NCI-H2196 (cell line): ENCODE results near the gene DUOX1.

Source experiments
- DNase-seq: peaks from one replicate; lab custom pipeline; 2025; ENCODE audit not compliant: unreplicated experiment; lab: John Stamatoyannopoulos, UW

DUOX1 gene

GRCh38 chr15:45105586-45105985, 24.2 kb upstream of the DUOX1 start:
- DNase-seq: no peak

GRCh38 chr15:45106002-45106790, 23.6 kb upstream of the DUOX1 start:
- no peak for DNase-seq

- DNase-seq: no peak
Observed at GRCh38 chr15:45107941-45108630, 21.7 kb upstream of the DUOX1 start.

GRCh38 chr15:45110256-45110820, 19.5 kb upstream of the DUOX1 start:
- DNase-seq: no peak

- no peak for DNase-seq
Observed at GRCh38 chr15:45111390-45112142, 18.2 kb upstream of the DUOX1 start.

GRCh38 chr15:45112143-45112590, 17.6 kb upstream of the DUOX1 start:
- DNase-seq: no peak

GRCh38 chr15:45112591-45113379, 17.0 kb upstream of the DUOX1 start:
- DNase-seq: no peak

- DNase-seq: no peak
Observed at GRCh38 chr15:45113380-45113990, 16.3 kb upstream of the DUOX1 start.

- DNase-seq: no peak
Observed at GRCh38 chr15:45114076-45114750, 15.6 kb upstream of the DUOX1 start, which contains the start of the genes DUOX2 and DUOXA2. TSS of gene DUOX2 (minus strand) at chr15:45114172. CDS start at chr15:45113411, 761 bp downstream. TSS of gene DUOXA2 (plus strand) at chr15:45114326. CDS start at chr15:45114606, 280 bp downstream.

GRCh38 chr15:45114751-45115085, 15.1 kb upstream of the DUOX1 start:
- no peak for DNase-seq

GRCh38 chr15:45115312-45115820, 14.4 kb upstream of the DUOX1 start:
- no peak for DNase-seq

GRCh38 chr15:45116006-45116481, 13.8 kb upstream of the DUOX1 start:
- DNase-seq: no peak

GRCh38 chr15:45116482-45117307, 13.1 kb upstream of the DUOX1 start:
- DNase-seq: no peak

- DNase-seq: no peak
Observed at GRCh38 chr15:45117308-45118130, 12.3 kb upstream of the DUOX1 start.

GRCh38 chr15:45118131-45118588, 11.6 kb upstream of the DUOX1 start:
- peak; percentile 68 for DNase-seq

- DNase-seq: no peak
Observed at GRCh38 chr15:45118996-45119395, 10.8 kb upstream of the DUOX1 start.
